ENCODE results near the gene STK32A. TPM values are rescaled to one million over a fixed set of nuclear protein-coding genes. Genes with fewer than 3 reads are reported as not detected.

STK32A gene
- total and polyA plus RNA-seq, 9 of the 15 experiments (the other 6 are each of a cell fraction or from before 2014, with no cell fraction given), result not detected

GRCh38 chr5:147305147-147305546, 70.3 kb downstream of the STK32A start:
- ChIA-PET POLR2A (no interaction called here), CTCF (ENCODE audit: low intra/inter-chr PET ratio) (no interaction called here)
- TF ChIP-seq ARNT (IDR thresholded peaks at IDR 0.05) (no peak), MYC (IDR thresholded peaks at IDR 0.05; ENCODE audit: low read depth, low read length) (no peak), MYC (CRISPR knock-in tag; IDR thresholded peaks at IDR 0.05; ENCODE audit: borderline replicate concordance, low read depth) (no peak), E2F5 (CRISPR knock-in tag; IDR thresholded peaks at IDR 0.05) (no peak), SRSF3 (IDR thresholded peaks at IDR 0.05; ENCODE audit: insufficient read depth, low read length) (no peak), BRF2 (IDR thresholded peaks at IDR 0.05; ENCODE audit: borderline replicate concordance, insufficient read depth, insufficient read length) (no peak), ZNF316 (IDR thresholded peaks at IDR 0.05) (no peak), TSC22D4 (tag; IDR thresholded peaks at IDR 0.05) (no peak), ZKSCAN3 (CRISPR knock-in tag; IDR thresholded peaks at IDR 0.05) (no peak), ZFP91 (CRISPR knock-in tag; IDR thresholded peaks at IDR 0.05) (no peak), DPF2 (IDR thresholded peaks at IDR 0.05) (no peak), ZNF3 (CRISPR knock-in tag; IDR thresholded peaks at IDR 0.05) (no peak)
- H2AFZ ChIP-seq (ENCODE audit: low read depth, low read length), result no peak overlapping the region
- H3K27me3 ChIP-seq (ENCODE audit: control insufficient read depth in 2 of 2, insufficient read depth in 2 of 2, low read length in 2 of 2), result no peaks in the 10 kb centered on the region
- no peak for FAIRE-seq
- no peak overlapping the region for H3K4me3 ChIP-seq
- no peaks in the 10 kb centered on the region for H3K9me1 ChIP-seq (ENCODE audit: control insufficient read depth, insufficient read depth, low read length)
- intact Hi-C loops (cut with micrococcal nuclease) (no loop called here), in situ Hi-C loops (cut with MboI) (no loop called here)
- H3K36me3 ChIP-seq (ENCODE audit: control insufficient read depth, insufficient read depth, low read length), result no peaks in the 10 kb centered on the region
- DNase-seq (ENCODE audit: extremely low read depth in 1 of 4, low spot score in 3 of 4), result no peak
- WGBS (ENCODE audit: insufficient coverage, low coverage, missing lambda C conversion rate), result 0% methylated on average over 9 of the region's 9 CpGs
- no TSS peak for BruUV-seq (replicated peaks)
- H3K4me1 ChIP-seq (replicated peaks in 1 of 2; ENCODE audit: control insufficient read depth in 2 of 2, insufficient read depth in 2 of 2, low read length in 2 of 2), result no peaks in the 10 kb centered on the region
- H3K4me2 ChIP-seq (ENCODE audit: insufficient read depth, low read length), result no peak overlapping the region
- no peaks in the 10 kb centered on the region for H3K9me3 ChIP-seq (replicated peaks; ENCODE audit: control insufficient read depth, insufficient read depth, low read depth, low read length)
- H4K20me1 ChIP-seq (replicated peaks; ENCODE audit: control insufficient read depth, insufficient read depth, low read length), result no peaks in the 10 kb centered on the region
- no peak overlapping the region for H3K27ac ChIP-seq (ENCODE audit: extremely low read depth, low read depth, low read length)
- no peaks in the 10 kb centered on the region for H3K79me2 ChIP-seq (ENCODE audit: control insufficient read depth, insufficient read depth, low read length)
- ATAC-seq, result no peak
- no peak overlapping the region for H3K9ac ChIP-seq (ENCODE audit: insufficient read depth in 1 of 2, low read depth in 2 of 2, low read length in 2 of 2)
